OCI-LY3 (cell line): Measurements from ENCODE around the gene SFXN3.

Source experiments
- CTCF ChIP-seq: fragments of 200-600, 300-600 bp; sonication (generic); IDR thresholded peaks from 2 replicates; pipeline ENCODE4 v1.5.1; 2014; ENCODE audit warnings: antibody characterized with exemption, low read length, low read depth
- EZH2phosphoT487 ChIP-seq: fragments of 200-600 bp; shearing (Covaris generic); IDR thresholded peaks from 2 replicates; pipeline ENCODE4 v1.6.1; 2018; ENCODE audit warnings: antibody characterized with exemption, mixed run types, low read depth

GRCh38 chr10:101073631-101074030, 42.6 kb downstream of the SFXN3 start:
- no peak for TF ChIP-seq CTCF
- no peak for TF ChIP-seq EZH2phosphoT487
